Loucy (cell line): ENCODE data around the gene ARHGAP15.

Experiments
- EZH2phosphoT487 ChIP-seq: fragments of 200-600 bp; IDR thresholded peaks from 2 replicates; pipeline ENCODE4 v1.6.1; 2018; ENCODE audit warnings: antibody characterized with exemption, mild to moderate bottlenecking, moderate library complexity, borderline replicate concordance
- TF ChIP-seq, protein P1 (sequence below): fragments of 200-600 bp; sonication (generic); conservative IDR thresholded peaks from 2 replicates; pipeline ENCODE4 v1.5.1; 2014; ENCODE audit warnings: mild to moderate bottlenecking, antibody characterized with exemption, low read length

- TF ChIP-seq, protein P1, sequence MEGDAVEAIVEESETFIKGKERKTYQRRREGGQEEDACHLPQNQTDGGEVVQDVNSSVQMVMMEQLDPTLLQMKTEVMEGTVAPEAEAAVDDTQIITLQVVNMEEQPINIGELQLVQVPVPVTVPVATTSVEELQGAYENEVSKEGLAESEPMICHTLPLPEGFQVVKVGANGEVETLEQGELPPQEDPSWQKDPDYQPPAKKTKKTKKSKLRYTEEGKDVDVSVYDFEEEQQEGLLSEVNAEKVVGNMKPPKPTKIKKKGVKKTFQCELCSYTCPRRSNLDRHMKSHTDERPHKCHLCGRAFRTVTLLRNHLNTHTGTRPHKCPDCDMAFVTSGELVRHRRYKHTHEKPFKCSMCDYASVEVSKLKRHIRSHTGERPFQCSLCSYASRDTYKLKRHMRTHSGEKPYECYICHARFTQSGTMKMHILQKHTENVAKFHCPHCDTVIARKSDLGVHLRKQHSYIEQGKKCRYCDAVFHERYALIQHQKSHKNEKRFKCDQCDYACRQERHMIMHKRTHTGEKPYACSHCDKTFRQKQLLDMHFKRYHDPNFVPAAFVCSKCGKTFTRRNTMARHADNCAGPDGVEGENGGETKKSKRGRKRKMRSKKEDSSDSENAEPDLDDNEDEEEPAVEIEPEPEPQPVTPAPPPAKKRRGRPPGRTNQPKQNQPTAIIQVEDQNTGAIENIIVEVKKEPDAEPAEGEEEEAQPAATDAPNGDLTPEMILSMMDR: no peak
- TF ChIP-seq EZH2phosphoT487: no peak
Observed at GRCh38 chr2:143720095-143720664, 591.0 kb downstream of the ARHGAP15 start.
